Common myeloid progenitor, CD34-positive (primary cell): ENCODE results near the gene AP2M1.

Experiments
- CTCF ChIA-PET: fragments of 350-600 bp; sonication (Branson Sonifier 250); formaldehyde crosslinking; loops from one replicate; lab custom pipeline; 2021; ENCODE audit warnings: antibody characterized with exemption; lab: Charles Lee
- POLR2A ChIA-PET: fragments of 350-600 bp; sonication (Branson Sonifier 250); formaldehyde crosslinking; loops from one replicate; lab custom pipeline; 2021; ENCODE audit warnings: antibody characterized with exemption; lab: Charles Lee
- DNase-seq, 3 donors: peaks; one replicate each; pipeline versions ENCODE4 v3.0.0 to v3.0.0-alpha.2; 2013
- H3K27ac ChIP-seq, 2 experiments: 1 replicate in 1 of 2; 2 replicates in 1 of 2; pipeline ENCODE4 v1.7.0; 2013; ENCODE audit warnings: inconsistent platforms in 2 of 2, low read length in 2 of 2, mild to moderate bottlenecking in 2 of 2, low read depth in 1 of 2, moderate library complexity in 1 of 2; ENCODE audit not compliant: severe bottlenecking in 2 of 2, insufficient read depth in 1 of 2, poor library complexity in 1 of 2
- H3K27me3 ChIP-seq, 5 experiments: replicated peaks in 2 of 5; 1 replicate in 3 of 5; 2 replicates in 2 of 5; pipeline versions ENCODE4 v1.6.1 to v1.7.0; 2013; ENCODE audit warnings: low read length in 4 of 5, mild to moderate bottlenecking in 2 of 5, moderate library complexity in 2 of 5, inconsistent platforms in 1 of 5; ENCODE audit not compliant: insufficient read depth in 5 of 5, control insufficient read depth in 4 of 5
- H3K36me3 ChIP-seq, 4 experiments: 1 replicate in 2 of 4; 2 replicates in 2 of 4; pipeline versions ENCODE4 v1.6.1 to v1.7.0; 2013; ENCODE audit warnings: low read length in 3 of 4, control low read depth in 1 of 4, mild to moderate bottlenecking in 1 of 4; ENCODE audit not compliant: control insufficient read depth in 4 of 4, insufficient read depth in 4 of 4
- H3K4me1 ChIP-seq, 4 experiments: 1 replicate in 3 of 4; 2 replicates in 1 of 4; pipeline versions ENCODE4 v1.6.1 to v1.7.1; 2013; ENCODE audit warnings: low read length in 3 of 4, mild to moderate bottlenecking in 3 of 4, control low read depth in 1 of 4, inconsistent platforms in 1 of 4, moderate library complexity in 1 of 4; ENCODE audit not compliant: control insufficient read depth in 4 of 4, insufficient read depth in 4 of 4; ENCODE audit errors: control extremely low read depth in 1 of 4
- H3K4me3 ChIP-seq, 7 experiments: 1 replicate in 4 of 7; 2 replicates in 3 of 7; pipeline versions ENCODE4 v1.5.1 to v1.7.0; 2013; ENCODE audit warnings: mild to moderate bottlenecking in 7 of 7, low read length in 6 of 7, moderate library complexity in 6 of 7, inconsistent platforms in 2 of 7, low read depth in 2 of 7, control low read depth in 1 of 7; ENCODE audit not compliant: insufficient read depth in 4 of 7, control insufficient read depth in 1 of 7; ENCODE audit errors: extremely low read depth in 1 of 7
- H3K9me3 ChIP-seq, 5 experiments: 1 replicate in 4 of 5; 2 replicates in 1 of 5; pipeline versions ENCODE4 v1.6.1 to v1.7.1; 2013; ENCODE audit warnings: low read length in 4 of 5, mild to moderate bottlenecking in 2 of 5, inconsistent platforms in 1 of 5, low read depth in 1 of 5, moderate library complexity in 1 of 5; ENCODE audit not compliant: control insufficient read depth in 4 of 5, insufficient read depth in 2 of 5; ENCODE audit errors: control extremely low read depth in 1 of 5
- WGBS: methylation state at CpG from one replicate; pipeline ENCODE4 v1.1.5; 2013; ENCODE audit not compliant: insufficient coverage; 5-methylcytosine and 5-hydroxymethylcytosine counted together

The AP2M1 gene

DNA sequence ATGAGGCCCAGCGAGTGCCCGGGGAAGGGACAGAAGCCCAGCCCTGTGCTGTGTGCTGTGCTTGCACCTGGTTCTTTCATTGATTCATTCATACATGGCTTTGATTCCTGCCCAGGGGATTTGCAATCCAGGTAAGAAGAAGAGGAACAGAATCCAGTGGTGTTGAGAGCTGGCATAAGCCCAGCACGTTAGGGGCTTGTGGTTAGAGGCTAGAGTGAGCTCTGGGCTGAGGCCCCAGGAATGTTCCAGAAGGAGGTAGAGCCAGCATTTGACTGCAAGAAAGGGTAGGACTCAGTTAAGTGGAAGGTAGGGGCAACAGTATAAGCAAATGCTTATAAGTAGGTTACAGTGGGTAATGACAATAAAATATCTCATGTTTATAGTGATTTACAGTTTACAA, 57.0 kb downstream of the AP2M1 start:
- ChIA-PET POLR2A (no interaction called here), CTCF (interaction anchor here (1.2 to 2.0 kb wide), 3 partner anchors 9 to 51 kb away, joined by 3 to 8 read pairs (median 7); no protein-coding TSS in a partner anchor)
- H3K36me3 ChIP-seq: no peaks in the 10 kb centered on the region
- no peaks in the 10 kb centered on the region for H3K9me3 ChIP-seq
- no peak overlapping the region for H3K27ac ChIP-seq
- peaks cover 11 to 67% (median 25%) of the 10 kb centered on the region in 5 experiments for H3K27me3 ChIP-seq
- no peak overlapping the region for H3K4me3 ChIP-seq
- DNase-seq: peak in 1 of 3 donors; percentile 13
- WGBS: 71% methylated on average over 3 of the region's 3 CpGs
- H3K4me1 ChIP-seq: peaks cover 0 to 29% (median 20%) of the 10 kb centered on the region in 4 experiments

DNA sequence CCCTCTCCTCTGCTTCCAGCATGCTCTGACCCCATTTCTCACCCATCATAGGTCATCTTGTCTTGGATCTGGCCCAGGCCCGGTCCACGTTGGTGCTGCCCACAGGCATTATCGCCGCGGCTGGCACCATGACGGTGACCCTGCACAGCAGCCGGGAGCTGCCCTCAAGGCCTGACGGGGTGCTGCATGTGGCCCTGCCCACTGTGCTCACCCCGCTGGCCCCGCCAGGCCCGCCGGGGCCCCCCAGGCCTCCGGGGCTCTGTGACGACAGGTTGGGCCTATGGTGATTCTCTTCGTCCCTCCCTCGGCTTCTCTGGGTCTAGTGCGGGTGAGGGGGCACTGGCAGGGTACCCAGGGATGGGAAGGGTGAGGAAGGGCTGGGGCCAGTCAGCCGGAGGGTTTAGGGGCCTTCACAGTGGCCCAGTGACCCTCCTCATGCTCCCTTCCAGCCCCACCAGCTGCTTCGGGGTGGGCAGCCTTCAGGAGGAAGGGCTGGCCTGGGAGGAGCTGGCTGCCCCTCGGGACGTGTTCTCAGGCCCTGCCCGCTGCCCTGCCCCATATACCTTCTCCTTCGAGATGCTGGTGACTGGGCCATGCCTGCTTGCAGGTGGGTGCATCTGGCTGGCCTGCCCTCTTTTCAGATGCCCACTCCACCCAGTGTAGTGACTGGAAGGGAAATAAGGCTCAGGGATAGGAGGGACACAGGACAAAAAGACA, 58.6 kb downstream of the AP2M1 start:
- 94% methylated on average over 17 of the region's 23 CpGs for WGBS
- DNase-seq: no peak
- Histone ChIP-seq H3K27me3 (peaks cover 11 to 58% (median 25%) of the 10 kb centered on the region in 5 experiments), H3K4me3 (no peak overlapping the region), H3K4me1 (peaks cover 0 to 31% (median 23%) of the 10 kb centered on the region in 4 experiments), H3K9me3 (no peaks in the 10 kb centered on the region), H3K27ac (no peak overlapping the region), H3K36me3 (no peaks in the 10 kb centered on the region)
- POLR2A ChIA-PET: no interaction called here
- CTCF ChIA-PET: interaction anchor here (2.0 kb wide), 2 partner anchors 19 to 89 kb away, joined by 4 to 7 read pairs; no protein-coding TSS in a partner anchor
